HCT116 (cell line): ENCODE measurements around the gene HIC1.

Experiments used
- CTCF ChIP-seq, 3 experiments: fragments of 200-600 bp in 1 of 3; sonication (generic) in 1 of 3; IDR thresholded peaks in 2 of 3; conservative IDR thresholded peaks in 1 of 3; 2 replicates each; pipeline ENCODE4 v1.5.1; 2012 to 2017; ENCODE audit warnings: low read depth in 2 of 3, low read length in 2 of 3, antibody characterized with exemption in 1 of 3, borderline replicate concordance in 1 of 3, control low read depth in 1 of 3, mild to moderate bottlenecking in 1 of 3, mixed read lengths in 1 of 3, mixed run types in 1 of 3, moderate library complexity in 1 of 3; ENCODE audit not compliant: insufficient read depth in 1 of 3
- EZH2 ChIP-seq: fragments of 200-600 bp; sonication (generic); IDR thresholded peaks from 2 replicates; pipeline ENCODE4 v1.6.1; 2017; ENCODE audit warnings: antibody characterized with exemption, mixed run types
- POLR2A ChIP-seq: IDR thresholded peaks from 2 replicates; pipeline ENCODE4 v1.7.0; 2011; ENCODE audit warnings: borderline replicate concordance; ENCODE audit not compliant: insufficient read depth, insufficient read length; ENCODE audit errors: extremely low read depth
- POLR2AphosphoS5 ChIP-seq: IDR thresholded peaks from 2 replicates; pipeline ENCODE4 v1.6.1; 2011; ENCODE audit warnings: mild to moderate bottlenecking, low read depth, low read length, moderate library complexity
- SP1 ChIP-seq: IDR thresholded peaks from 2 replicates; pipeline ENCODE4 v1.6.1; 2012; ENCODE audit warnings: low read depth
- SRF ChIP-seq: IDR thresholded peaks from 2 replicates; pipeline ENCODE4 v1.6.1; 2012; ENCODE audit warnings: low read depth
- ZBTB33 ChIP-seq: IDR thresholded peaks from 2 replicates; pipeline ENCODE4 v1.6.1; 2011; ENCODE audit warnings: mild to moderate bottlenecking, low read length, moderate library complexity; ENCODE audit not compliant: insufficient replicate concordance; ENCODE audit errors: extremely low read depth
- ZFX ChIP-seq: fragments of 450-650 bp; IDR thresholded peaks from 2 replicates; pipeline ENCODE4 v1.6.1; 2017

GRCh38 chr17:2030779-2031163 is 24.1 kb upstream of the HIC1 start:
- TF ChIP-seq CTCF (IDR thresholded peaks at IDR 0.05 in 2 of 3, conservative IDR thresholded peaks at IDR 0.05 in 1 of 3; ENCODE audit: borderline replicate concordance in 1 of 3, insufficient read depth in 1 of 3, low read depth in 2 of 3, low read length in 2 of 3), result peak; percentile 31 to 69 (median 60); a peak in 5 of 6 replicates
- no peak for TF ChIP-seq ZBTB33
- TF ChIP-seq POLR2AphosphoS5, result 0 out of 2 replicates have a peak, but pooled peaks have one; percentile 37
- TF ChIP-seq SP1, result no peak
- no peak for TF ChIP-seq POLR2A
- TF ChIP-seq ZFX, result 0 out of 2 replicates have a peak, but pooled peaks have one; percentile 3
- TF ChIP-seq EZH2, result no peak
- no peak for TF ChIP-seq SRF
